Measurements from ENCODE around the gene PLEKHO2. TPM values are rescaled to one million over a fixed set of nuclear protein-coding genes. Genes with fewer than 3 reads are reported as not detected.

The PLEKHO2 gene
- total and polyA plus RNA-seq, 2 experiments from 2014 or later, result 9.0 to 29.4 TPM

GRCh38 chr15:64859226-64859625 lies 17.5 kb downstream of the PLEKHO2 start:
- no peak overlapping the region for H3K4me3 ChIP-seq
- Mint-ChIP-seq H3K9me3 (no peaks in the 10 kb centered on the region), H3K27me3 (ENCODE audit: insufficient read depth, low read depth, poor library complexity) (peaks cover 20% of the 10 kb centered on the region), H3K36me3 (ENCODE audit: low read depth) (peaks cover 74% of the 10 kb centered on the region), H3K27ac (no peak overlapping the region), H3K4me1 (peaks cover 51% of the 10 kb centered on the region), H3K4me3 (no peak overlapping the region)
- H3K79me2 ChIP-seq (replicated peaks; ENCODE audit: insufficient read depth), result peaks cover 35% of the 10 kb centered on the region
- peaks cover 12% of the 10 kb centered on the region; the same call in 1 of the 2 replicates for H3K36me3 ChIP-seq (ENCODE audit: insufficient read depth)
- H3K27ac ChIP-seq (ENCODE audit: low read depth), result no peak overlapping the region
- H2AFZ ChIP-seq, result no peak overlapping the region
- H3F3A ChIP-seq (replicated peaks; ENCODE audit: low read depth), result 0 out of 2 replicates have a peak, but pooled peaks cover 6% of the 10 kb centered on the region
- DNase-seq (ENCODE audit: low spot score), result no peak
- peaks cover 33% of the 10 kb centered on the region for H3K4me1 ChIP-seq (ENCODE audit: insufficient read depth)
- TF ChIP-seq REST (IDR thresholded peaks at IDR 0.05; ENCODE audit: unreplicated experiment), result no peak
- TF ChIP-seq EZH2 (IDR thresholded peaks at IDR 0.05; ENCODE audit: low read depth, unreplicated experiment), result no peak
- TF ChIP-seq ZNF114 (CRISPR knock-in tag; IDR thresholded peaks at IDR 0.05), result no peak
- TF ChIP-seq CREB1 (CRISPR knock-in tag; IDR thresholded peaks at IDR 0.05; ENCODE audit: low read depth), result no peak
- no peak for TF ChIP-seq STAT1 (IDR thresholded peaks at IDR 0.05; ENCODE audit: unreplicated experiment)
- TF ChIP-seq NANOG (IDR thresholded peaks at IDR 0.05; ENCODE audit: borderline replicate concordance), result no peak
- TF ChIP-seq POLR2AphosphoS5 (IDR thresholded peaks at IDR 0.05; ENCODE audit: low read depth), result no peak
- TF ChIP-seq JUNB (IDR thresholded peaks at IDR 0.05; ENCODE audit: unreplicated experiment), result no peak
- TF ChIP-seq CTCF (conservative IDR thresholded peaks at IDR 0.05; ENCODE audit: low read depth in 2 of 2), result no peak
- no peak for ATAC-seq
- H3K9me2 ChIP-seq (ENCODE audit: insufficient read depth), result no peaks in the 10 kb centered on the region
- H3K4me2 ChIP-seq, result no peak overlapping the region
- peaks cover 12% of the 10 kb centered on the region for H4K20me1 ChIP-seq (replicated peaks; ENCODE audit: insufficient read depth)
- no peaks in the 10 kb centered on the region for H3K27me3 ChIP-seq (ENCODE audit: insufficient read depth)

- Histone ChIP-seq H2AFZ (no peak overlapping the region), H3K4me3 (no peak overlapping the region), H3K4me1 (ENCODE audit: insufficient read depth) (peaks cover 42% of the 10 kb centered on the region), H3K27me3 (ENCODE audit: insufficient read depth) (no peaks in the 10 kb centered on the region), H3K79me2 (replicated peaks; ENCODE audit: insufficient read depth) (peaks cover 28% of the 10 kb centered on the region), H3K9me2 (ENCODE audit: insufficient read depth) (no peaks in the 10 kb centered on the region), H4K20me1 (replicated peaks; ENCODE audit: insufficient read depth) (peaks cover 12% of the 10 kb centered on the region), H3K27ac (ENCODE audit: low read depth) (peak overlapping the region; percentile 45; the same call in 1 of the 2 replicates), H3F3A (replicated peaks; ENCODE audit: low read depth) (0 out of 2 replicates have a peak, but pooled peaks cover 13% of the 10 kb centered on the region), H3K4me2 (peak overlapping the region; percentile 48; the same call in 1 of the 2 replicates), H3K36me3 (ENCODE audit: insufficient read depth) (0 out of 2 replicates have a peak, but pooled peaks cover 9% of the 10 kb centered on the region)
- DNase-seq (ENCODE audit: low spot score), result no peak
- Mint-ChIP-seq H3K9me3 (no peaks in the 10 kb centered on the region; the same call in 2 of the 3 replicates), H3K27me3 (ENCODE audit: insufficient read depth, low read depth, poor library complexity) (peaks cover 19% of the 10 kb centered on the region), H3K27ac (peak overlapping the region; percentile 77), H3K36me3 (ENCODE audit: low read depth) (peaks cover 70% of the 10 kb centered on the region), H3K4me3 (no peak overlapping the region; the same call in 2 of the 3 replicates), H3K4me1 (peaks cover 49% of the 10 kb centered on the region)
- ATAC-seq, result no peak
- no peak for TF ChIP-seq ETS1 (IDR thresholded peaks at IDR 0.05)
- no peak for TF ChIP-seq EZH2 (IDR thresholded peaks at IDR 0.05; ENCODE audit: low read depth, unreplicated experiment)
- no peak for TF ChIP-seq POLR2AphosphoS5 (IDR thresholded peaks at IDR 0.05; ENCODE audit: low read depth)
- TF ChIP-seq CREB1 (CRISPR knock-in tag; IDR thresholded peaks at IDR 0.05; ENCODE audit: low read depth), result no peak
- TF ChIP-seq NANOG (IDR thresholded peaks at IDR 0.05; ENCODE audit: borderline replicate concordance), result no peak
- TF ChIP-seq CTCF (conservative IDR thresholded peaks at IDR 0.05; ENCODE audit: low read depth in 2 of 2), result no peak
- no peak for TF ChIP-seq STAT1 (IDR thresholded peaks at IDR 0.05; ENCODE audit: unreplicated experiment)
Observed at GRCh38 chr15:64861331-64861730, 19.6 kb downstream of the PLEKHO2 start.
